Uterus (tissue), 2 donors: ENCODE measurements around the gene SRPX.

ENCODE experiments used
- POLR2A ChIP-seq, 2 donors: fragments of 450-650 bp; IDR thresholded peaks; one replicate each; pipeline ENCODE4 v1.6.1; 2016; ENCODE audit warnings: antibody characterized with exemption in 2 of 2, mild to moderate bottlenecking in 1 of 2, moderate library complexity in 1 of 2
- TF ChIP-seq, protein P1 (sequence below), 4 experiments: fragments of 200-600 bp in 2 of 4; fragments of 450-650 bp in 2 of 4; sonication (generic) in 2 of 4; IDR thresholded peaks; one replicate each; pipeline ENCODE4 v1.5.1; 2016 to 2019; ENCODE audit warnings: antibody characterized with exemption in 4 of 4, mild to moderate bottlenecking in 2 of 4, moderate library complexity in 1 of 4

DNA sequence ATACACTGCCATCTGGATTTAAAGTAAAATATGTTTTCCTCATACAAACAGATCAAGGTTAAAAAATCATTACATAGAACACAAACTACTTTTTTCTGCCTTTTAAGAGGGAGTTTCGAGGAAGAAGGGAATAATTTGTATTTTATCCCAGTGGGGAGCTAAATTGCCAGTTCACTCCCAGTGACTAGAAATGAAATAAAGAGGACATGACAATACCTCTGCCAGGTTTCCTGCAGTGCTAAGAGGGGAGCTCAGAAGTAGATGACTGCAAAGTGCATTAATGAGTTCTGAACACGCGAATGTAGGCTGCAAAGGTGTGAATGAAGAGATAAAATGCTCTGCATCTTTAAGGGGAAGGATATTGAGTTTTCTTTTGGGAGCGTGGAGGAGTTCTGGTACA is 69.7 kb downstream of the SRPX start:
- TF ChIP-seq, protein P1, sequence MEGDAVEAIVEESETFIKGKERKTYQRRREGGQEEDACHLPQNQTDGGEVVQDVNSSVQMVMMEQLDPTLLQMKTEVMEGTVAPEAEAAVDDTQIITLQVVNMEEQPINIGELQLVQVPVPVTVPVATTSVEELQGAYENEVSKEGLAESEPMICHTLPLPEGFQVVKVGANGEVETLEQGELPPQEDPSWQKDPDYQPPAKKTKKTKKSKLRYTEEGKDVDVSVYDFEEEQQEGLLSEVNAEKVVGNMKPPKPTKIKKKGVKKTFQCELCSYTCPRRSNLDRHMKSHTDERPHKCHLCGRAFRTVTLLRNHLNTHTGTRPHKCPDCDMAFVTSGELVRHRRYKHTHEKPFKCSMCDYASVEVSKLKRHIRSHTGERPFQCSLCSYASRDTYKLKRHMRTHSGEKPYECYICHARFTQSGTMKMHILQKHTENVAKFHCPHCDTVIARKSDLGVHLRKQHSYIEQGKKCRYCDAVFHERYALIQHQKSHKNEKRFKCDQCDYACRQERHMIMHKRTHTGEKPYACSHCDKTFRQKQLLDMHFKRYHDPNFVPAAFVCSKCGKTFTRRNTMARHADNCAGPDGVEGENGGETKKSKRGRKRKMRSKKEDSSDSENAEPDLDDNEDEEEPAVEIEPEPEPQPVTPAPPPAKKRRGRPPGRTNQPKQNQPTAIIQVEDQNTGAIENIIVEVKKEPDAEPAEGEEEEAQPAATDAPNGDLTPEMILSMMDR (IDR thresholded peaks at IDR 0.05), result no peak
- no peak for TF ChIP-seq POLR2A (IDR thresholded peaks at IDR 0.05)
